Middle frontal gyrus (tissue), 1 donor: ENCODE measurements around the gene BIRC2.

ENCODE experiments used
- DNase-seq: peaks from one replicate; pipeline ENCODE4 v3.0.0-alpha.2; 2015; ENCODE audit warnings: low spot score; ENCODE audit errors: extremely low spot score

BIRC2 gene

GRCh38 chr11:102399189-102399588, 52.2 kb downstream of the BIRC2 start:
- DNase-seq = no peak

GRCh38 chr11:102400603-102401002, 53.6 kb downstream of the BIRC2 start:
- DNase-seq = no peak

- DNase-seq = no peak
These were observed 54.9 kb downstream of the BIRC2 start for GRCh38 chr11:102401905-102402304.

DNA sequence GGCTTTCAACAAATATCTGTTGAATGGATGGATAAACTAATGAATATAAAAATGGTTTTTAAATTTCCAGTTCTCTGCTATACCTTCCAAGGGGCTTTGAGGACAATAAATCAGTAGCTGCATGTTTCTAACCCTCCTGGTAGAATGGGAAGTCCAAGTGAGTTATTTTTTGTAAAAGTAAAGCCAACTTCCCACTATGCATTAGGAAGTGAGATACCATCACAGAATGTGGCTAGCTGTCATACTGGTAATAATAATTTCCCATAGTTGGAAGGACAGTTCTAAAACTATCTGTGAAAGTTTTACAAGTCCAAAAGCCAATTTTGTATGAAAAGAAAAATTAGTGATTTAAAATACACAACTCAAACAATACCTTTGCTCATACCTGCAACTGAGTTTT, 55.5 kb downstream of the BIRC2 start:
- DNase-seq = no peak

DNA sequence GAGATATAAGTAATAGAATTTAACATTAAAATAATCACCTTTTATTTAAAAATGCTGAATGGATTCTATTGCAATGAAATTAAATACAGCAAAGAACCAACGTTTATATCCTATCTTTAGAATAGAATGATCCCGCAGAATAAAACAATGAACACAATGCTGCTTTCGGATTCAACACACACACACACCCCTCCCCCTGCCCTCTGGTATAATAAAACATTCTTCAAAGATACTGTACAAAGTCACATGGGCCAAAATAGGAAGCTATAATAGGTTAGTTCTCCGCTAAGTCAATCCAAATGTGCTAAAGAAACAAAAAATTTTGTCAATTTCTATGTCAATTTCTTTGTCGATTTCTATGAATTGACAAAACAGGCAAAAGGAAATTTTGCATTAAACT, 58.5 kb downstream of the BIRC2 start:
- DNase-seq = no peak

- no peak for DNase-seq
These were observed 59.1 kb downstream of the BIRC2 start for GRCh38 chr11:102406099-102406498.

DNA sequence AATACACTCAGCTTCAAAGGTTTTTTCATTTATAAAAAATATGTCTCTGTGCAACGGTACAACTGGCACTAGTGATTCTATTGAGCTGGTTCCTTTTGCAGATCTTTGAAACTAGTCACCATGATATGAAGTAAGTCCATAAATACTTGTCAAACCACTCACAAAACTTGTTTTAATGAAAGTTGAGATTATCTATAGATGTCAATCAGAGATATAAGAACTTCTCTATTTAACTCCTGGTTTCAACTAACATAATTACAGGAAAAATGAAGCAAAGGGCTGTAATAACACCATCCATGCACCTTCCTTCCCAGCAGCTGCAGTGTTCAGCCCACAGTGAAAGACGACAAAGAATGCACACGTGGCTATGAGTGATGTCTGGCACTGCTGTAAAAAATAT, 60.9 kb downstream of the BIRC2 start:
- no peak for DNase-seq

DNA sequence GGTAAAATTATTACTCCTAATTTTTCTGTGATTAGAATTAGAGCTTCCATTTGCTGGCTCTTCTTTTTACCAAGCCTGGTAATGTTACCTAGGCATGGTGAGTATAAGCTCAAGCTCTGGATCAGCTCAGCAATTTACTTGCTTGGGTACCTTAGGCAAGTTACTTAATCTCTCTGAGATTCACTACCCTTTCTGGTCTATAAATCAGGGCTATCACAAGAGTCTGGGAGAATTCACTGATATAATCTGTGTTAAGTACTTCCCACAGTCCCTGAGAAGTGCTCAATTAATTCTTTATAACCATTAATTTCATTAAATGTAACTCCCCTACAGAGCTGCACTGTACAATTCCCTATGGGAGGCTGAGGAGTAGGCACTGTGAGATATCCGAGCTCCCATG, 61.3 kb downstream of the BIRC2 start:
- DNase-seq = no peak

DNA sequence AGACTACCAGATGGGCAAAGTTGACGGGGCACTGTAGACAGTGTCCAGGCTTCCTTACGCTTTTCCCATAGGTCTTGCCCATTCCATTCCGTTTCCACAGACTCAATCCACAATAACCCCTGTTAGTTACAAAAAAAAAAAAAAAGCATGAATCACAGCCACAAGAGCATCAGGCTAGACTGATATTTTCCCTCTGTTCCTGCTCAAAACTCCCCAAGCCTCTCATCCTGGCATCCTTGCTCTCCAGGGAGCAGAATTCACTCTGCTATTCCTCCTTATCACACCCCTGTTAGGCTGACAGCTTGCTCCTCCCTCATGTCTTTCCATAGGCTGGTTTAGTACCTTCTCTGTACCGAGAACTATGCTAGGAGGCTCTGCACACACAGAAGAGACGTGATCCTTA, 63.4 kb downstream of the BIRC2 start:
- DNase-seq = no peak

GRCh38 chr11:102411142-102411541, 64.1 kb downstream of the BIRC2 start:
- DNase-seq = no peak

- DNase-seq = no peak
These were observed 66.5 kb downstream of the BIRC2 start for GRCh38 chr11:102413497-102413896.

DNA sequence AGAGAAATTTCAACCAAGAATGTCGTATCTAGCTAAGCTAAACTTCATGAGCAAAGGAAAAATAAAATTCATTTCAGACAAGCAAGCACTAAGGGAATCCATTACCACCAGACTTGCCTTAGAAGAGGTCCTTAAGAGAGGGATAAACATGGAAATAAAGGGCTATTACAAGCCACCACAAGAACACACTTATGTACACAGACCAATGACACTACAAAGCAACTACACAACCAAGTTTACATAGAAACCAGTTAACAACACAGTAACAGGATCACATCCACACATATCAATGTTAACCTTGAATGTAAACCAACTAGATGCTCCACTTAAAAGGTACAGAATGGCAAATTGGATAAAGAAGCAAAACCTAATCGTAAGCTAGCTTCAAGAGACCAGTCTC, 67.5 kb downstream of the BIRC2 start:
- DNase-seq = no peak

GRCh38 chr11:102415304-102415916, 68.4 kb downstream of the BIRC2 start:
- no peak for DNase-seq

- no peak for DNase-seq
These were observed 70.0 kb downstream of the BIRC2 start for GRCh38 chr11:102416976-102417375.

DNA sequence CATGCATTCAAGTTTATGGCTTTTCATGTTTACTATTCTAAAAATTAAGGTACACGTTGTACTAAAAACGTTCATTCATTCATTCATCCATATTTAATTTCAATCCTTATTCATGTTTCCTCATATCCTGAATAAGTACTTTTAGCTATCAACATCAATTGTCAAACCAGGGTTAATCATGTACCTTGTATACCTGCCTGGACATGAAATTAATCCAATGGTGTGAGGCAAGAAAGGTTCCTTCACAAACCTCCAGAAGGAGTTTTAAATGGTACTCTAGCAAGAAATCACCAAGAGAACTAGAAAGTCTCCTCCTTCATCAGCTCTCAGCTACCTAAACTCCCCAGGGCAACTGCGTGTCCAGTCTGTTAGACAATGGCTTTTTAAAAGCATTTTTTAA, 72.2 kb downstream of the BIRC2 start:
- DNase-seq = no peak

GRCh38 chr11:102420547-102420946, 73.5 kb downstream of the BIRC2 start:
- no peak for DNase-seq

GRCh38 chr11:102421261-102421660, 74.2 kb downstream of the BIRC2 start:
- no peak for DNase-seq

DNA sequence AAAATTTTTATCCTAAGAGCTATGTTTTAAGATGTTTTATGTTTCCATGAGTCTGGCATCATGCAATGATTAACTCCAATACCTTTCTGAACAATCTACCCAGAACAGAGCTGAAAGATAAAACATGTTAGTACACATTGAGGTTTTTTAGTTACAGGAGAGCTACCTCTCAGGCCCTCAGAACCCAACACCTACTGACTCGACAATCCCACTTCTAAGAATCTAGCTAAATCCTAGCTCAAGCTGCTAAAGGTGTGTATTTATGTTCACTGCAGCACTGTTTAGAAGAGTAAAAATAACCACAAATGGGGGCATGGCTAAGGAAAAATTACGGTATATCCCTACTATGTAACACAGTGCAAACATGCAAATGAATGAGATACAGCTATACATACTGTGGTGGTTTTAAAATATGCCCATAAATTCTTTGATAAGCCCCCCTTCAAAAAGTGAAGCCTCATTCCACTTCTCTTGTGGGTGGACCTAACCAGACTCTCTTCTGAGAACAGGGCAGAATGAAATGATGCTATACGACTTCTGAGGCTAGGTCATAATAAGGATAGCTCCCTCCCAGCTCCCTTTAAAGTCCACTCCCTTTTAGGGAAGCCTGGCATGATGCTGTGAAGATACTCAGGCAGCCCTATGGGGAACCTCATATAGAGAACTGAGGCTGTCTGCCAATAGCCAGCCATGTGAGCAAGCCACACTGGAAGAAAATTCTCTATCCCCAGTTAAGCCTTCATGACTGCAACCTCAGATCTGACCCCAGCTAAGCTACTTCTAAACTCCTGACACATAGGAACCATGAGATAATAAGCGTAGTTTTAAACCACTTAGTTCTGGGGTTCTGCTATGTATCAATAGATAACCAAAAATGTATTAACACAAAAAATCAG, 76.1 kb downstream of the BIRC2 start:
- DNase-seq = no peak

DNA sequence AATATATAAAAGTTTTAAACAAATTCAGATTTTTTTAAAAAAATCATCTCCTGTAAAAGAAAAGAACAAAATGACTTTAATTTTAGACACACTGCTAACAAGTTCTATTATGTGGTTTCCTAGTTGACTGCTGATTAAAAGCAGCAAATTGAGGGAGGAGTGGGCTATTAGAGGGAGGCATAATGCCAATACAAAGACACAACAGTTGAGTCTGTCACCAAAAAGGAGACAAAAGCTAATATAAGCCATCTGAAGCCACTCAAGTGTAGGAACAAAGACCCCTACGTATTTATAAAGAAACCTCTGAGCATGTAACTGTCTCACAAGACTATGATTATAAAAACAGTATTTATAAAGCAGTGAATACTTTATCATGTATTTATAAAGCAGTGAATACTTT, 76.9 kb downstream of the BIRC2 start:
- DNase-seq = no peak

DNA sequence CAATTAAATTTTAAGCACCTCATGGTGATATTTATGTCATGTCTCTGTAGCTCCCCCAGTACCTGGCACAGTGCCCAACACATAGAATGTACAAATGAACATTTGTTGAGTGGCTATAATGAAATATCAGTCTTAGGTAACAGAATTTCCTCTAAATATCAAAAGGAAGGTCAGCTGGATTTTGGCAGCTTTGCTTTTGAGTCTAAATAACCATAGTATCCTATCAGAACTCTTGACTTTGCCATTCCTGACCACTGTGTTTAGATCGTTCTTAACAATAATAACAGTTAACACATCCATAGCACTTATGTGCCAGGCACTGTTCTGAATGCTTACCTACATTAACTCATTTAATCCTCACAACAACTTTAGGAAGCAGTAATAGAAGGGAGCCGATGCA, 79.0 kb downstream of the BIRC2 start:
- no peak for DNase-seq

DNA sequence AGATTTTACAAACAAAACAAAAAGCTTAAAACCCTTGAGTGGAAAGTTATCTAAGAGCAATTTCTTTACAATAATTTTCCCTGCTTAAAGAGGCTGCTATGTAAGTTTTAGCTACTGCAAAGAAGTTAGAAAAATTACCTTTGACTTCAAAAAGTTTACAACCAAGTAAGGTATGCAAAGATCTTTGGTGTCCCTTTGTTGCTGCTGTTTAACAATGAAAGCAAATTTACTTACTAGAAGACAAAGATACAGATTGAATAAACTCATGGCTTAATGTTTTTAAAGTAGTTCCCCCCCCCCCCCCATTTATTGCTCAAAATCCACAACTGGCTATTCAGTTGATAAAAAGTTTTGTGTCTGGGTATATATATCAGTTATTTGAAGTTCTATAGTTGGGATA, 79.6 kb downstream of the BIRC2 start:
- no peak for DNase-seq

DNA sequence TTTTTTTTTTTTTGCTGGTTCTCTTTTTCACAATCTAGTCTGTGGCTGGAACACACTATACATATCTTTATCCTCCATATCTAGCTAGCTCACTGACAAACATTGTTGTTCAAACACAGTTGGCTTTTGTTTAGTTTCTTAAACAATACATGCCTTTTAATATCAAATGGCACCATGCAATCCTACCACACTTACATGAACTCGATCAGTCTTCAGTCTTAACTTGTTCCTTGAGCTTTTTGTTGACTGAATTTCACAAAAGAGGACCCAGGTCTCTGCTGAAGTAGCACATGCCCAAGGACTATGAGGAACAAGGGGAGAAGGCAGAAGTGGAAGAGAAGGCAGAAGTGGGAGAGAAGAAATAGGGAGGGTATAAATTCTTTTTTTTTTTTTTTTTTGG, 80.1 kb downstream of the BIRC2 start:
- no peak for DNase-seq
